Type B pancreatic cell (in vitro differentiated cells): ENCODE results near the gene TRIP10. TPM values are rescaled to one million over a fixed set of nuclear protein-coding genes. Genes with fewer than 3 reads are reported as not detected.

Experiments
- DNase-seq: peaks from one replicate; pipeline ENCODE4 v3.0.0; 2021; ENCODE audit warnings: mixed read lengths; ENCODE audit not compliant: unreplicated experiment; ENCODE audit errors: extremely low spot score
- H3K27ac Mint-ChIP-seq: 2 replicates; pipeline ENCODE4 v1.8.0; 2021; ENCODE audit warnings: mild to moderate bottlenecking, mixed read lengths
- H3K27me3 Mint-ChIP-seq: 2 replicates; pipeline ENCODE4 v1.8.0; 2021; ENCODE audit warnings: mixed read lengths
- H3K36me3 Mint-ChIP-seq: 2 replicates; pipeline ENCODE4 v1.8.0; 2021; ENCODE audit warnings: mixed read lengths
- H3K4me1 Mint-ChIP-seq: one replicate; pipeline ENCODE4 v1.8.0; 2021; ENCODE audit warnings: mixed read lengths; ENCODE audit not compliant: unreplicated experiment
- H3K4me3 Mint-ChIP-seq: 2 replicates; pipeline ENCODE4 v1.8.0; 2021; ENCODE audit warnings: mild to moderate bottlenecking, mixed read lengths
- H3K9me3 Mint-ChIP-seq: 2 replicates; pipeline ENCODE4 v1.8.0; 2021; ENCODE audit warnings: mixed read lengths
- CTCF ChIP-seq: fragments of 200-600 bp; sonication (generic); conservative IDR thresholded peaks from 2 replicates; pipeline ENCODE4 v1.5.0; 2021; ENCODE audit warnings: antibody characterized with exemption, mild to moderate bottlenecking
- total RNA-seq: library from RNA; stranded (reverse); gene quantifications from 2 replicates; pipeline ENCODE4 v1.2.1, GENCODE V29; 2021; ENCODE audit warnings: low replicate concordance

Gene TRIP10
- total RNA-seq, 1 donor from 2014 or later = 35.1 TPM

- H3K9me3 Mint-ChIP-seq = peaks cover 4% of the 10 kb centered on the region
- no peak for TF ChIP-seq CTCF
- peaks cover 7% of the 10 kb centered on the region for H3K27me3 Mint-ChIP-seq
- H3K36me3 Mint-ChIP-seq = no peaks in the 10 kb centered on the region
- no peak overlapping the region for H3K27ac Mint-ChIP-seq
- no peak overlapping the region for H3K4me3 Mint-ChIP-seq
- H3K4me1 Mint-ChIP-seq = no peaks in the 10 kb centered on the region
- no peak for DNase-seq
Measured at GRCh38 chr19:6719992-6720368, 19.5 kb upstream of the TRIP10 start.

- H3K27ac Mint-ChIP-seq = no peak within 1 kb of the TSS
- H3K4me1 Mint-ChIP-seq = no peaks in the 10 kb centered on the region
- no peak for DNase-seq
- no peak within 1 kb of the TSS for H3K4me3 Mint-ChIP-seq
- no peaks in the 10 kb centered on the region for H3K36me3 Mint-ChIP-seq
- H3K9me3 Mint-ChIP-seq = peaks cover 4% of the 10 kb centered on the region
- no peak for TF ChIP-seq CTCF
- H3K27me3 Mint-ChIP-seq = peaks cover 7% of the 10 kb centered on the region
Measured at GRCh38 chr19:6720369-6721137, 18.9 kb upstream of the TRIP10 start, which contains the start of gene C3. Gene C3, minus strand, starts transcription at chr19:6720650. Its CDS starts 61 bp downstream, at chr19:6720589.

- no peak overlapping the region for H3K27ac Mint-ChIP-seq
- TF ChIP-seq CTCF = no peak
- H3K4me3 Mint-ChIP-seq = no peak overlapping the region
- H3K36me3 Mint-ChIP-seq = no peaks in the 10 kb centered on the region
- peaks cover 4% of the 10 kb centered on the region for H3K9me3 Mint-ChIP-seq
- peaks cover 7% of the 10 kb centered on the region for H3K27me3 Mint-ChIP-seq
- H3K4me1 Mint-ChIP-seq = no peaks in the 10 kb centered on the region
- no peak for DNase-seq
Measured at GRCh38 chr19:6721138-6721474, 18.4 kb upstream of the TRIP10 start.

GRCh38 chr19:6721773-6722172 is 17.7 kb upstream of the TRIP10 start:
- no peak for DNase-seq
- Mint-ChIP-seq H3K27me3 (peaks cover 7% of the 10 kb centered on the region), H3K9me3 (peaks cover 4% of the 10 kb centered on the region), H3K4me1 (no peaks in the 10 kb centered on the region), H3K27ac (no peak overlapping the region), H3K4me3 (no peak overlapping the region), H3K36me3 (no peaks in the 10 kb centered on the region)
- TF ChIP-seq CTCF = no peak

GRCh38 chr19:6723108-6723618 is 16.3 kb upstream of the TRIP10 start:
- Mint-ChIP-seq H3K4me3 (no peak overlapping the region), H3K27me3 (peaks cover 7% of the 10 kb centered on the region), H3K36me3 (no peaks in the 10 kb centered on the region), H3K4me1 (no peaks in the 10 kb centered on the region), H3K9me3 (no peaks in the 10 kb centered on the region), H3K27ac (peak overlapping the region; percentile 30)
- DNase-seq = no peak
- no peak for TF ChIP-seq CTCF
